Mucosa of descending colon (tissue), 3 donors: ENCODE results near the gene SLC6A12. TPM values are rescaled to one million over a fixed set of nuclear protein-coding genes. Genes with fewer than 3 reads are reported as not detected.

Experiments
- ATAC-seq: fragments of 200-7000 bp; cut with Tn5 transposase; one replicate; pipeline ENCODE4 v1.9.1; 2020; ENCODE audit warnings: mild to moderate bottlenecking, moderate library complexity
- DNase-seq, 3 donors: peaks; one replicate each; pipeline ENCODE4 v3.0.0-alpha.2; 2020
- H3K36me3 ChIP-seq: fragments of 200-600 bp; one replicate; pipeline ENCODE4 v1.8.0; 2021; ENCODE audit warnings: low read depth, mild to moderate bottlenecking
- H3K4me1 ChIP-seq: fragments of 200-600 bp; one replicate; pipeline ENCODE4 v1.8.0; 2021; ENCODE audit warnings: low read depth, mild to moderate bottlenecking
- H3K4me3 ChIP-seq: fragments of 200-600 bp; one replicate; pipeline ENCODE4 v1.8.0; 2021; ENCODE audit warnings: mild to moderate bottlenecking
- H3K9me3 ChIP-seq: fragments of 200-600 bp; one replicate; pipeline ENCODE4 v1.8.0; 2021; ENCODE audit warnings: mild to moderate bottlenecking
- CTCF ChIP-seq: fragments of 200-600 bp; IDR thresholded peaks from one replicate; pipeline ENCODE4 v1.8.0; 2022; ENCODE audit warnings: antibody characterized with exemption, mild to moderate bottlenecking
- intact Hi-C, 2 donors: fragments of 100-400 bp; cut with DNase I in 1 of 2; cut with micrococcal nuclease in 1 of 2; formaldehyde crosslinking; loops; one replicate each; pipeline versions ENCODE4 v1.11.0 to v1.11.1; 2022; cut with DNase I, micrococcal nuclease
- total RNA-seq, 3 donors: library from RNA; stranded (reverse); fragmentation: NEBNext Ultra II Directional in 2 of 3; extraction: Animal tissue kit (Norgen Biotek cat#: 25700) in 2 of 3; gene quantifications; one replicate each; pipeline versions ENCODE4 v1.2.1 to v1.2.4, GENCODE V29; 2021 to 2023
- donor health status: DM: no; HTN: no; CAD: no; lungs with moderate emphysema.
- donor health status: DM: no; HTN: no; CAD: no.
- donor health status: DM: no; HTN: yes; CAD: no.

The SLC6A12 gene
- total RNA-seq, 3 donors from 2014 or later, result 1.3 to 5.1 TPM; not detected in 1

GRCh38 chr12:202081-202731, 11.8 kb downstream of the SLC6A12 start:
- no peak for DNase-seq
- H3K36me3 ChIP-seq, result no peaks in the 10 kb centered on the region
- no peak for ATAC-seq
- no peaks in the 10 kb centered on the region for H3K9me3 ChIP-seq
- intact Hi-C loops, result no loop called here
- no peak for TF ChIP-seq CTCF
- no peak overlapping the region for H3K4me3 ChIP-seq
- H3K4me1 ChIP-seq, result no peaks in the 10 kb centered on the region

GRCh38 chr12:201361-201760, 12.6 kb downstream of the SLC6A12 start:
- intact Hi-C loops, result no loop called here
- Histone ChIP-seq H3K4me3 (no peak overlapping the region), H3K9me3 (no peaks in the 10 kb centered on the region), H3K4me1 (no peaks in the 10 kb centered on the region), H3K36me3 (no peaks in the 10 kb centered on the region)
- DNase-seq (no peak), ATAC-seq (no peak)
- TF ChIP-seq CTCF, result no peak

- Histone ChIP-seq H3K4me3 (no peak overlapping the region), H3K9me3 (no peaks in the 10 kb centered on the region), H3K4me1 (no peaks in the 10 kb centered on the region), H3K36me3 (no peaks in the 10 kb centered on the region)
- DNase-seq (no peak), ATAC-seq (no peak)
- intact Hi-C loops, result no loop called here
- no peak for TF ChIP-seq CTCF
Observed at GRCh38 chr12:198705-199104, 15.3 kb downstream of the SLC6A12 start.

GRCh38 chr12:197911-198695, 15.9 kb downstream of the SLC6A12 start:
- intact Hi-C loops, result no loop called here
- no peaks in the 10 kb centered on the region for H3K36me3 ChIP-seq
- no peaks in the 10 kb centered on the region for H3K9me3 ChIP-seq
- ATAC-seq (no peak), DNase-seq (no peak)
- H3K4me3 ChIP-seq, result no peak overlapping the region
- TF ChIP-seq CTCF, result no peak
- no peaks in the 10 kb centered on the region for H3K4me1 ChIP-seq

GRCh38 chr12:197347-197746, 16.6 kb downstream of the SLC6A12 start:
- H3K9me3 ChIP-seq, result no peaks in the 10 kb centered on the region
- H3K4me1 ChIP-seq, result no peaks in the 10 kb centered on the region
- ATAC-seq, result no peak
- no peaks in the 10 kb centered on the region for H3K36me3 ChIP-seq
- TF ChIP-seq CTCF, result no peak
- DNase-seq, result no peak
- no peak overlapping the region for H3K4me3 ChIP-seq
- intact Hi-C loops, result no loop called here
